ENCODE measurements around the gene ZNF649.
"Not testable (repeated sequence)": the region's sequence is repeated elsewhere in the genome, so short reads cannot be mapped to it uniquely, and the experiment has no call there.

The ZNF649 gene

DNA sequence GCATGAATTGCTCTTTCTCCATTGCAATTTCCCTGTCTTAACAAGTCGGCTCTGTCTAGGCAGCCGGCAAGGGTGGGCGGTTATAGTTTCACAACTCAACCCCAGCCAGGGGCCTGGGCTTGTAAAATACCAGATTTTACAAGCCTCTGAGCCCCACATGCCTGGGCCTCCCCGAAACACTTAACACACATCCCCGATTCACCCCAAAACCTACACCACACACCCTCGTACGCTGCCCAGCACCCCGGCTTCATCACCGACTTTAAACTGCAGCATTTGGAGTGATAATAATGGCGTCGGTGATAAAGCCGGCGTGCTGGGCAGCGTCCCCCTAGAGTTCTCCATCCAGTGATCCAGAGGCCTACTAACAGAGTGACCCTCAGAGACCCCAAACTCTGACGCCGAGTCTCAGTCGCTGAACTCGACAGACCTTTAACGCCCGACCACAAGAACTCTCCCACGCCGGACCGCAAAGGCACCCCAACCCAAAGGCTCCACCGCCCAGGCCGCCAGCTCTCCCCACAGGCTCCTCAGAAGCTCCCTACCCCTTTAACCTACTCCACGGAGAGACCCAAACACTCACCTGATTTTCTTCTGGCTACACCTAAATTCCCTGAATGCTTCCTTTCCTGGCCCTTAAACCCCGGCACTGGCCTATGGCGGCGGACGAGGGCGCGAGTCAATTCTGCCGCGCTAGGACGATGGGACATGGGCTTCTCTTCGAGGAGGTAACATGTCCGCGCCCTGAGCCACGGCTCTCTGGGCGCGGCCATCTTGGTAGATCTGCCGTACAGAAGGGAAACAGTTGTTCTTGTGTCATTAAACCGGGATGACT lies at the start of gene ZNF649:
TSS of gene ZNF649 (minus strand) at position 687 of the 835 bp plus-strand sequence. CDS start 4,910 bp downstream, outside the sequence.
- DNase-seq (ENCODE audit: low read depth) = peak; percentile 70

DNA sequence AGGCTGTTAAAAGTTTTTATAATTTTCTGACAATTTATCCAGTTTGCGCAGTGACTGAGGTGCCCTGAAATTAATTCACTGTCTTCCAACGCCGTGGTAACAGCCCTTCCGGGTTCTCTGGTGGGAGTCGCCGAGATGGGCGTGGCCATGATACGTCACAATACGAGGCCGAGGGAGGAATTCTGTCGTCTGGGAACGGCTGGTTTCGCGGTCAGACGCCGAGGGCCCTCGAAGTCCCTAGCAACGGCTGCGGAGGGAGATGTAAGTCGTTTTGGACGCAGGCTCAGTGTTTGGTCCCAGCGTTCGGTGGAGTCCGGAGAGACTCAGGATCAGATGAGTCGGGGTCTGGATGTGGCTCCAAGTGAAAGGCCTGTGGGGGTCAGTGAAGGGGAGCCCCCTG lies 44.2 kb upstream of the ZNF649 start:
- no peak for DNase-seq (ENCODE audit: low read depth)

DNA sequence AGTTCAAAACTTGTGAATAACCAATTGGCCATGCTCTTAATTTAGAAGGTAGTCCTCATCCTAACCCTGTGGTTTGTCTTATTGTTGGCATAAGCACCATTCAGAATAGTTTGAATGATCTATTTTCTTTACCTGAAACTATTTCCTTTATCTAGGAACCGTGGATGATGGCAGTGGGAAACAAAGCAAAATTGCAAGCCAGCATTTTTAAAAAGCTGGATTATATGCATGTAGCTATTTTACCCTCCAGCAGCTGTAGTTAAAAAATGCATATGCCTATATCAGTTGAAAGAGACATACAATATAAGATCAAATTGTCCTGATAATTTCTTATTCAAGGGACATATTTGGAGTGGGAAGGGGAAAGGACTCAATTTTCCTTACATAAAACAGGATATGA lies 41.8 kb upstream of the ZNF649 start:
- DNase-seq (ENCODE audit: low read depth) = no peak

GRCh38 chr19:51944798-51945552 lies 40.2 kb upstream of the ZNF649 start:
- DNase-seq (ENCODE audit: low read depth) = no peak

DNA sequence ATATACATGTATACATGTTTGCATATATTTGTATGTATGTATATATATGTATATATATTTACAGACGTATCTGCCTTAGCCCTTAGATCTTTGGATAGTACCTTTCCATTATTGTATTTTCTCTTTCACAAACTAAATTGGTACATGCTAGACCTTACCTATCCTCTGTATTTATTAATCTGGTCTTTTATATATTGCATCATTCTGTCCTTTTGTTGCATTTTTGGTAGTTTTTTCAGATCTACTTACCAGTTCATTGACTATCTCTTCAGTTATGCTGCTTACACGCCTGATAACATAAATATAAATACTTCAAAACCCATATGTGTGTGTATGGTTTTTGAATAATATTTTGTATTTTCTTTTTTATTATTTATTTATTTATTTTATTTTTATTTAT lies 34.1 kb upstream of the ZNF649 start:
- no peak for DNase-seq (ENCODE audit: low read depth)

DNA sequence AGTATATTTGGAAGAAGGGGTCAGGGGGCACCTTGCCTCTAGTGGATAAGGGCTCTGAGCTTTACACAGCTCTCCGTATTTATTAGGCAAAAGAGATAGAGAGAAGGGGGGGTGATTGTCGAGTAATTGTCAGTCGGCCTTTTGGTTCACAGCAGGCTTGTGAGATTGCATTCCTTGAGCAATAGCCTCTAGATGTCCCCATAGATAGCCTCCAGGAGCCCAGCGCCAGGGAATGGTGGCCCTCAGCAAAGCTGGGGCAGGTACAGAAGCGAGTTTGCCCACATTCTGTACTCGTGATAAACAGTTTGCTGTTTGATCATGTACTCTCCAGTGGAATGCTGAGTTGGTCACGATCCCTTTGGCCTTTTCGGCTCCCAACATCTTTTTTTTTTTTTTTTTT lies 27.1 kb upstream of the ZNF649 start:
- DNase-seq (ENCODE audit: low read depth) = no peak

DNA sequence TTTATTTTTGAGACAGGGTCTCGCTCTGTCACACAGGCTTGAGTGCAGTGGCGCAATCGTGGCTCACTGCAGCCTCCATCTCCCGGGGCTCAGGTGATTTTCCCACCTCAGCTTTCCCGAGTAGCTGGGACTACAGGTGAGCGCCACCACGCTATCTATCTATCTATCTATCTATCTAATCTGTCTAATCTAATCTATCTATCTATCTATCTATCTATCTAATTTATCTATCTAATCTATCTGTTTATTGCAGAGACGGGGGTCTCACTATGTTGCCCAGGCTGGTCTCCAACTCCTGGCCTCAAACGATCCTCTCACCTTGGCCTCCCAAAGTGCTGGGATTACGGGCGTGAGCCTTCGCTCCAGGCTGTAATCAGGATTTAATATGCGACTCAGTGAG lies 23.0 kb upstream of the ZNF649 start:
- no peak for DNase-seq (ENCODE audit: low read depth)

DNA sequence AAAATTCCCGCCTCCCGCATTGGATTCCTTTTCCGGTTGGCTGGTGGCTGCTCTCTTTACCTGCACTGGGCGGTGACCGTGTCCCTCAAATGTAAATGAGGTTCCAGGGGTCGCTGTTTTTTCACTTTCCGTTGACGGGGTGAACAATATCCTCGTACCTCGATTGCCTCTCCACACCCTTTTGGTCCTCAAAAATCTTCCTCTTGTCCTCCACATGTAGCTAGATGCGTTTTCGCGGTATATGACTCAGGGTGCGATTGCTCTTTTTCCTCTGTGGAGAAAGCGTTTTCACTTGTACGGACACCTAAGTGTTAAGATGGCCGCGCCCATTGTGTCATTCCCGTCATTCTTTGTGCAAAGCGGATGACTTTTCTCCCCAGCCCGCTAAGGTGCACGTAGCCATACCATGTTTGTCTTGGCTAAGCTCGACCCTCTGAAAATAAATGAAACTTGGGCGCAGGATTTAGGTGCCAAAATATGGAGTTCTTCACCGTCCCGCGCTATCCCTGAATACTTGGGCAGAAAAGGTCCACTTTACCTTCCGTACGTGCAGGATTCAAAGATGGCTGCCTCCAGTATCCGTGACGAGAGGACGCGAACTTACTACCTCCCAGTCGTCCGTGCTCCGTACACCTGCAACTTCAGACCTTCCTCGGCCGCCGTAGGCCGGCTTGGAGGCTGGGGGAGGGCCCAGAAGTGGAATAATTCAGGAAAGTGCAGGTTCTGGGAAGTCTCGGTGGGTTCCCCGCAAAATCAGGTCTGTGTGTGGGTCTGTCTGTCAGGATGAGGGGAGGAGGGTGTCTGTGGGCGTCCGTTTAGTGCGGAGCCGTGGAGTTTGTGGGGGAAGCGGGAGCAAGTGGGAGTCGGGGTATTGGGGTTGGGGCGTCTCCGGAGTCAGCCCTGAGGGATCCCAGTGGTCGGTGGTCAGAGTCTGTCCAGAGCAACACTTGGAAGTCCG lies 22.2 kb upstream of the ZNF649 start, which contains the start of gene ZNF613:
TSS of gene ZNF613 (plus strand) at position 689 of the 958 bp plus-strand sequence. CDS start 8,749 bp downstream, outside the sequence.
- peak; percentile 79 for DNase-seq (ENCODE audit: low read depth)

GRCh38 chr19:51926426-51926783 lies 21.6 kb upstream of the ZNF649 start:
- DNase-seq (ENCODE audit: low read depth) = no peak

DNA sequence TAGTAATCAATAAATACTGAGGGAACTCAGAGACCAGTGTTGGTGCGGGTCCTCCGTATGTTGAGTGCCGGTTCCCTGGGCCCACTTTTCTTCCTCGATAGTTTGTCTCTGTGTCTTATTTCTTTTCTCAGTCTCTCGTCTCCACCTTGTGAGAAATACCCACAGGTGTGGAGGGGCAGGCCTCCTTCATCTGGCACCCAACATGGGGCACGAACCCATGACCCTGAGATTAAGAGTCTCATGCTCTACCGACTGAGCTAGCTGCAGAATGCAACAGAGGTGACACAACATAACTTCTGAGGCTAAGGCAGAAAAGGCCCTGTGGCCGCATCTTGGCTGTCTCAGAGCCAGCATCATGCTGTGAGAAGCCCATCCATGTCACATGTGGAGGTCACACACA lies 17.1 kb upstream of the ZNF649 start:
- DNase-seq (ENCODE audit: low read depth) = no peak

DNA sequence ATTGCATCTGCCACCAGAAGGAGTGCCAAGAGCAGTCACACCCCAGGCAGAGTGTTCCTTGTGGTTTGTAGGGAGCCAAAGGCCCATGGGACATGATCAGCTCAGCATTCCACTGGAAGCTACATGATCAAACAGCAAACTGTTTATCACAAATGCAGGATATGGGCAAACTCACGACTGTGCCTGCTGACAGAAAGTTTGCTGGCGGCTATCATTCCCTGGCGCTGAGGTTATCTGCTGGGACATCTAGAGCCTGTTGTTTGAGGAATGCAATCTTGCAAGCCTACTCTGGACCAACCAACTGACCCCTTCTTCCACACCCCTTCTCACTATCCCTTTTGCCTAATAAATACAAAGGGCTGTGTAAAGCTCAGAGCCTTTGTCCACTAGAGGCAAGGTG lies 14.8 kb upstream of the ZNF649 start:
- DNase-seq (ENCODE audit: low read depth) = no peak

GRCh38 chr19:51916167-51916566 lies 11.3 kb upstream of the ZNF649 start:
- no peak for DNase-seq (ENCODE audit: low read depth)

GRCh38 chr19:51915324-51915867 lies 10.6 kb upstream of the ZNF649 start:
- DNase-seq (ENCODE audit: low read depth) = no peak

DNA sequence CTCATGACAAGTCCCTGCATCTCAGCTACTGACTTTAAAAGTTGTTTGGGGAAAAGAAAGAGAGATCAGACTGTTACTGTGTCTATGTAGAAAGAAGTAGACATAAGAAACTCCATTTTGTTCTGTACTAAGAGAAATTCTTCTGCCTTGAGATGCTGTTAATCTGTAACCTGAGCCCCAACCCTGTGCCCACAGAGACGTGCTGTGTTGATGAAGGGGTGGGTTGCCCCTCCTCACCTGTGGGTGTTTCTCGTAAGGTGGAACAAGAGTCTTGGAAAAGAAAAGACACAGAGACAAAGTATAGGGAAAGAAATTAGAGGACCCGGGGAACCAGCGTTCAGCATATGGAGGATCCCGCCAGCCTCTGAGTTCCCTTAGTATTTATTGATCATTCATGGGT lies 3.2 kb upstream of the ZNF649 start:
- not testable (repeated sequence) for DNase-seq (ENCODE audit: low read depth)

GRCh38 chr19:51906108-51906507 lies 1.3 kb upstream of the ZNF649 start:
- DNase-seq (ENCODE audit: low read depth) = not testable (repeated sequence)

- not testable (repeated sequence) for DNase-seq (ENCODE audit: low read depth)
Observed at GRCh38 chr19:51905639-51906038, 822 bp upstream of the ZNF649 start.

DNA sequence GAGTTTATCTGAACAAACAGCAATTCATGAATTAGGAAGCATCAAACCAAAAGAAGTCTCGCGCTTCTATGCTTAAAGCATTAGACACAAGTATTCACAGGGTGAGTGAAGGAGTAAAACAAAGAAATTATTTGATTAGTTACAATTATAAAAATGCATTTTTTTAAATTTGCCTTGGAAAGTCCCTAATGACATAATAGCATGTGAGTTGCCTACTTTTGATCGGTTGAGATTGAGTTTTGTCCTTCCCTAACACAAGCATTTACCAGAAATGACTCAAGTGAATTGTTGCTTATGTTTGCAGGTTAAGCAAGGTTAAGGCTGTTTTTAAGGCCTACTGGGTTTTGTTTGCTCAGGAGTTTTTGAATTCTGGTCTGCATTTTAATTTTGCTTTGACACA lies 389 bp upstream of the ZNF649 start:
- DNase-seq (ENCODE audit: low read depth) = no peak

DNA sequence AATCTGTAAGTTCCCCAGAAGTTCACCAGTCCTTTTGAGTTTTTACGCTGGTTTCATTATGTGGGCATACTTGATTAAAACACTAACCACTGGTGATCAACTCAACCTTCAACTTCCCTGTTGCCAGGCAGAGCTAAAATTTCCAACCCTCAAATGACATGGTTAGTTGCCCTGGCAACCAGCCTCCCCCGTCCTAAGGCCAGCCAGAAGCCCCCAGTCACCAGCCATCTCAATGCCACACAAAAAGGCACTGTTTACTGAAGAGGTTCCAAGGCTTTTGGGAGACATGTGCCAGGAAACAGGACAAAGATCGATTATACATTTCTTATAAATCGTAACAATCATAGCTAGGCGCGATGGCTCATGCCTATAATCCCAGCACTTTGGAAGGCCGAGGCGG lies 1.6 kb downstream of the ZNF649 start:
- DNase-seq (ENCODE audit: low read depth) = no peak

DNA sequence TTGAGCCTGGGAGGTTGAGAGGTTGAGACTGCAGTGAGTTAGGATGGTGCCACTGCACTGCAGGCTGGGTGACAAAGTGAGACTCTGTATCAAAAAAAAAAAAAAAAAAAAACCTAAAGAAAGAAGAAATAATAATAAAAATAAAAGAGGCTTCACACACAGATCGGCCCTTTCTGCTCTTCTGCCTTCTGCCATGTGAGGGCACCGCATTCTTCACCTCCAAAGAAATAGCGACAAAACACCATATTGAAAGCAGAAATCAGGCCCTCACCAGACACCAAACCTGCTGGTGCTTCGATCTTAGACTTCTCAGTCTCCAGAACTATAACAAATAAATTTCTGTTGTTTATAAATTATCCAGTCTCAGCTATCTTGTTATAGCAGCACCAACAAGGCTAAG lies 3.0 kb downstream of the ZNF649 start:
- DNase-seq (ENCODE audit: low read depth) = no peak

DNA sequence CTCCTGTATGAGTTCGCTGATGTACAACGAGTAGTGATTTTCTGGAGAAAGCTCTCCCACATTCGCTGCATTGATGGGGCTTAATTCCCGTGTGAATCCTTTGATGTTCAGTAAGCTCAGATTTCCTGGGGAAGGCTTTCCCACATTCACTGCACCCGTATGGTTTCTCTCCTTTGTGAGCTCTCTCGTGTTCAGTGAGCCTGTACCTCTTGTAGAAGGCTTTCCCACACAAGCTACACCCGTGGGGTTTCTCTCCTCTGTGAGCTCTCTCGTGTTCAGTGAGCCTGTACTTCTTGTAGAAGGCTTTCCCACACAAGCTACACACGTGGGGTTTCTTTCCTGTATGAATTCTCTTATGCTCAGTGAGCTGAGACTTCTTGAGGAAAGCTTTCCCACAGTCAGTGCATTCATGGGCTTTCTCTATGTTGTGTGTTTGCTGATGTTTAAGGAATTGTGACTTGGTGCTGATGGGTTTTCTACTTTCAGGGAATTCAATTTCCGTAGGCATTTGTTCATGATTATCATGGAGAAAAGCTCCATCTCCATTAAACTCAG lies 13.5 kb downstream of the ZNF649 start:
- DNase-seq (ENCODE audit: low read depth) = no peak

GRCh38 chr19:51889934-51890333 lies 14.9 kb downstream of the ZNF649 start:
- DNase-seq (ENCODE audit: low read depth) = no peak

Data from stimulated activated CD8-positive, alpha-beta memory T cell treated with anti-CD3 and anti-CD28 coated beads, Interleukin-12 subunit alpha, Interleukin-12 subunit beta, amount 100 ng/mL, for 1 hour (primary cell).